ENCODE results near the gene XPC.

Gene XPC

GRCh38 chr3:14211621-14212020 lies 33.2 kb upstream of the XPC start:
- H3K9me3 ChIP-seq: no peaks in the 10 kb centered on the region
- no peaks in the 10 kb centered on the region for H3K27me3 ChIP-seq
- TF ChIP-seq CTCF (IDR thresholded peaks at IDR 0.05): no peak
- intact Hi-C loops (cut with DNase I; ENCODE audit: low total_unique reads): no loop called here
- H3K36me3 ChIP-seq: no peaks in the 10 kb centered on the region
- H3K27ac ChIP-seq: no peak overlapping the region
- H3K4me3 ChIP-seq: no peak overlapping the region
- no peak for DNase-seq
- H3K4me1 ChIP-seq: no peaks in the 10 kb centered on the region

- intact Hi-C loops (cut with DNase I; ENCODE audit: low total_unique reads): no loop called here
- Histone ChIP-seq H3K36me3 (no peaks in the 10 kb centered on the region), H3K4me1 (no peaks in the 10 kb centered on the region), H3K27ac (no peak overlapping the region), H3K4me3 (no peak overlapping the region), H3K27me3 (no peaks in the 10 kb centered on the region), H3K9me3 (no peaks in the 10 kb centered on the region)
- TF ChIP-seq CTCF (IDR thresholded peaks at IDR 0.05): no peak
- no peak for DNase-seq
Observed at GRCh38 chr3:14210843-14211594, 32.6 kb upstream of the XPC start.

GRCh38 chr3:14210290-14210688 lies 31.9 kb upstream of the XPC start:
- H3K27ac ChIP-seq: no peak overlapping the region
- intact Hi-C loops (cut with DNase I; ENCODE audit: low total_unique reads): no loop called here
- no peaks in the 10 kb centered on the region for H3K36me3 ChIP-seq
- H3K27me3 ChIP-seq: no peaks in the 10 kb centered on the region
- DNase-seq: no peak
- peaks cover 0 to 2% (median 0%) of the 10 kb centered on the region in 4 donors for H3K4me1 ChIP-seq
- no peaks in the 10 kb centered on the region for H3K9me3 ChIP-seq
- TF ChIP-seq CTCF (IDR thresholded peaks at IDR 0.05): no peak
- no peak overlapping the region for H3K4me3 ChIP-seq

- TF ChIP-seq CTCF (IDR thresholded peaks at IDR 0.05): no peak
- peaks cover 0 to 7% (median 4%) of the 10 kb centered on the region in 4 donors for H3K4me1 ChIP-seq
- H3K27me3 ChIP-seq: no peaks in the 10 kb centered on the region
- no peak overlapping the region for H3K27ac ChIP-seq
- H3K4me3 ChIP-seq: no peak overlapping the region
- intact Hi-C loops (cut with DNase I; ENCODE audit: low total_unique reads): loop anchor here (10.0 kb wide), 1 partner anchor 55 kb away; no protein-coding TSS in a partner anchor
- H3K9me3 ChIP-seq: no peaks in the 10 kb centered on the region
- no peak for DNase-seq
- H3K36me3 ChIP-seq: no peaks in the 10 kb centered on the region
Observed at GRCh38 chr3:14209581-14210289, 31.3 kb upstream of the XPC start.

- H3K27me3 ChIP-seq: no peaks in the 10 kb centered on the region
- intact Hi-C loops (cut with DNase I; ENCODE audit: low total_unique reads): loop anchor here (10.0 kb wide), 1 partner anchor 56 kb away; no protein-coding TSS in a partner anchor
- H3K4me1 ChIP-seq: peaks cover 0 to 15% (median 7%) of the 10 kb centered on the region in 4 donors
- no peak for TF ChIP-seq CTCF (IDR thresholded peaks at IDR 0.05)
- DNase-seq: no peak
- H3K9me3 ChIP-seq: no peaks in the 10 kb centered on the region
- no peak overlapping the region for H3K27ac ChIP-seq
- H3K4me3 ChIP-seq: no peak overlapping the region
- H3K36me3 ChIP-seq: no peaks in the 10 kb centered on the region
Observed at GRCh38 chr3:14208977-14209394, 30.6 kb upstream of the XPC start.
